Superior temporal gyrus (tissue), 1 donor: ENCODE measurements around the gene L1CAM.

Experiments
- DNase-seq: peaks from one replicate; pipeline ENCODE4 v3.0.0-alpha.2; 2016; ENCODE audit errors: extremely low spot score

The L1CAM gene

DNA sequence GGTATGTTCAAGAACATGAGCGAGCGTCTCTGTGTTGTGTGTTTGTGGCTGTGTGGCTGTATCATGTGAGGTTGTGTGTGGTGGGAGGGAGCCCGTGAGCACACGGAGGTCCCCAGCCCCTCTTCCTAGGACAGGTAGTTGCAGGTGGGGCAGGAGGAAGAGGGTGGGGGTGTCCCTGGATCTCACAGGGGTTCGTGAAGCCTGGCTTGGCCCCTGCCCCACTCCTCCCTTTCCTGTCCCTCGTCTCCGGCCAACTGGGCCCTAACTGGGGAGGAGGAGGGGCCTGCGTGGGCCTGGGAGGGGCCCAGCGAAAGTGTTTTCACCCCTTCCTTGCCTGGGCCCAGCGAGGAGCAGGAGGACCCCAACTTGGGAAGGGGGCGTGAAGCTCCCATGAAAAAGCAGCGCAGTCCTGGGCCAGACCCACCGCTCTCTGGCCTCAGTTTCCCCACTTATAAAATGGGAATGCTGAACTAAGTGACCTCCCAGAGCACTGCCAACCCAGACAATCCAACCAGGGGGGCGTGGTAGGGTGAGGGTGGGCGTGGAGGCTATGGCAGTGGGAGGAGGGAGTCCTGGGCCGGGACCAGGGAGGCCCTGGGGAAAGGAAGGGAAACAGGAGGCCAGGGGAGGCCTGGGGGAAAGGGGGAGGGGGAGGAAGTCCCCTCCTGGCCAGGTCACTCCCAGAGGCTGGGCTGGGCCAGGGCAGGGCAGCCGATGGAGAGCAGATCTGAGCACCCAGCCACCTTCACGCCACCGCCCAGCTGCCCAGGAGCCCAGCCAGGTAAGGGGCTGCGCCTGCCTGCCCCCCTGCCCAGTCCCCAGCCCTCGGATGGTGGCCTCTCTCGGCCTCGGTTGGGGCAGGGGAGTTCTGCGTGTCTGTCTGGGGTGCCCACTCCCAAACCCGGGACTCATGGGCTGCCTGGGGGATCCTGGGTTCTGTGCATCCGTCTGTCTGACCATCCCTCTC lies 18.3 kb upstream of the L1CAM start, which contains the start of gene AVPR2:
AVPR2 (plus strand) TSS at position 683 of the 967 bp plus-strand sequence. CDS start 473 bp downstream, outside the sequence.
- DNase-seq: no peak

DNA sequence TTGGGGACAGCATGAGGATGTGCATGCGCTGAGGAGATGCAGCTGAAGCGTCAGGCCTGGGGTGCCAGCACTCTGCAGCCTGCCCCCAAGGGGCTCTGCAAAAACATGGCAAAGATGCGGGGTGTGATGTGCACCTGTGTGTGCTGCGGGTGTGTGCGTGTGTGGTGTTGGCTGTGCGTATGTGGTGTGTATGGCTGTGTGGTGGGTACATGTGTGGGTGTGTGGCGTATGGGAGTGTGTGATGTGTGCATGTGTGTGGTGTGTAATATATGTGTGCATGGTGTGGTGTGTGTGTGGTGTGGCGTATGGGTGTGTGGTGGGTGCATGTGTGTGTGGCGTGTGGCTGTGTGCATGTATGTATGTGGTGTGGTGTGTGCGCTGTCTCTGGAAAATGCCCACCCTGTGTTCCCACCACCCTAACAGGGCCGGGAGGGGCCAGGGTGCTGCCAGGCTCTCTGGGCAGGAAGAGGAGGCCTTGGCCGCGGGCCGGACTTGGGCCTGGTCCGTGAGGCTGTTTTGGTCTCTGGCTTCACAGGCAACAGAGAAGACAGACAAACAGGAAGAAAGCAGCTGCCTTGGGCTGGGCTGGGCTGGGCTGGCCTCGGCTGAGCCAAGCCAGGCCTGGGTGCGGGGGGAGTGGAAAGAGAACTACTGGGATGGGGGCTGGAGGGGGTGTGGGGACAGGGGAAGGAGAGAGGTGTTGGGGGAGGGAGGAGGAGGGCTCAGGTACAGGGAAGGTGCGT lies 17.4 kb upstream of the L1CAM start:
- no peak for DNase-seq

DNA sequence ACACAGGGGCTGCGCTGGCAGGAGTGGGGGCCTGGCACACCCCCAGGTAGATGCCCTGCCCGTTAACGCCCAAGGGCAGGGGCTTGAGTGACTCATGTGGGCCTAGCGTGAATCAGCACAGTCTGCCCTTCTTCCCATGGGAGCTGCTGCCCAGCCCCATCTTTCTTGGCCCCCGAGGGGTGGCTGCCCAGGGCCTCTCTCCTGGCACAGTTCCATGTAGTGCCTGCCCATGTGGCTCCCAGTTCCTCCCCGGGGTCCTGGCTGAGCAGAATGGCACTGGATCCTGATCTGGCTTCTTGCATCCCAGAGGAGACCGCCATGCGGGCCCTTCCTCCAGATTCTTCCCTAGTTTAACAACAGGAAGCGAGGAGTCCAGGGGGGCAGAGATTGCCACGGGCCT lies 16.4 kb upstream of the L1CAM start:
- no peak for DNase-seq

DNA sequence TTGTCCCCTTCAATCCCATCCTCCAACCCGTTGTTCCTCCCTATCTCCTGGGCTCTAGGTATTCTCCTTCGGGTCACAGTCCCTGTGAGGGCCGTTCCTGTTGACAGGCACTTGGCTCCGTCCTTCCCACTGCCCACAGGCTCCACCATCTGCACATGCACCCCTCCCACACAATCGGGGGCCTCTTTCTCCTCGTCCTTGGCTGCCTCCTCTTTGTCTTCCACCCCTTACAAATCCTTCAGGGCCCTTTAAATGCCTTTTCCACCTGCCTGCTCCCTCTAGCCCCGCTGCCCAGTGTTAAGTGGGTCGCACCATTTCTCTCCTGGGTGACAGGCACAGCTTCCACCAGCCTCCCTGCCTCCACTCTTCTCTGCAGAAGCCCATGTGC lies 15.8 kb upstream of the L1CAM start:
- DNase-seq: no peak

DNA sequence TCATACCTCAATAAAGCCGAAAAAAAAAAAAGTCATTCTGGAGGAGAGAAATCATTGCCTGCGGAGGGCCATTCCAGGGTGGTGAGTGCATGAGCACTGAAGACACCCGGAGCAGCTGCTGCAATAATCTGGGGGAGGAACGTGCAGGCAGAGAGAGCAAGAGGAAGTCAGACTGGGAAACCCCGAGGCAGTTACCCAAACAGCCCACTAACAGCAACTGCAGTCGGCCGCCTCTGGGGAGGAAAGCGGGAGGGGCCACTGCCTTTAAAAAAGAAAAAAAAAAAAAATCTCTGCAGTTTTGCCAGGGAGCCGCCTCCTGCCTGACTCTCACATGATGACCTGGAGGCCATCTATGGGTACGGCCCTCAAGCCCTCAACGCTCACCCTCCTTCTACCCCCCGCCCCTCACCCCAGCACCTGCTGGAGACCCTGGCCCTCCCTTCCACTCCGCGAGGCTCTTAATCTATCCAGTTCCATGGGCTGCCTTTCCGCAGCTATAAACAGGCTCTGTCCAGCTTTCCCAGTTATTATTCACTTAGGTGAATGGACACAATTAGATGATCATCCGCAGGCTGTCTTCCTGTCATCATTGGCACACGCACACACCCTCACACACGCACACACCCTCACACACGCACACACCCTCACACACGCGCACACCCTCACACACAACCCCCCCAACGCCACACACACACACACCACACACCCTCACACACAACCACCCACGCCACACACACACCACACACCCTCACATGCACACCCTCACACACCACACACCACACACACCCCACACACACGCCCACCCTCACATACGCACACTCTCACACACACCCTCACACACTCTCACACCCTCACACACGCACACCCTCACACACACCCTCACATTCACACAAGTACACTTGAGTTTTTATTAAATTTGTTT lies 15.1 kb upstream of the L1CAM start:
- no peak for DNase-seq

DNA sequence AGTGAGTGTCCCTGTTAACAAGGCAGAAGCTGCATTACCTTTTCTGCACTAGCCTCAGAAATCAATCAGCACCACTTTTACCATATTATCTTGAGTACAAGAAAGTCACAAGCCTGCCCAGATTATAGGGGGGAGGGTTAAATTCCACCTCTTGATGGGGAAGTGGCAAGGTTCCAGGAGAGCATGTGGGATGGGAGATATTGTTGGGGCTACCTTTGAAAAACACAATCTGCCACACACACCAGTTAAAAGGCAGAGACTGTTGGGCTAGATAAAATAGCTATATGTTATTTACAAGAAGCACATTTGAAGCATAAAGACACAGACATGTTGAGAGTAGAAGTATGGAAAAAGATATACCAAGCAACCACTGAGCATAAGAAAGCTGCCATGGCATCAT lies 11.9 kb upstream of the L1CAM start:
- DNase-seq: no peak

DNA sequence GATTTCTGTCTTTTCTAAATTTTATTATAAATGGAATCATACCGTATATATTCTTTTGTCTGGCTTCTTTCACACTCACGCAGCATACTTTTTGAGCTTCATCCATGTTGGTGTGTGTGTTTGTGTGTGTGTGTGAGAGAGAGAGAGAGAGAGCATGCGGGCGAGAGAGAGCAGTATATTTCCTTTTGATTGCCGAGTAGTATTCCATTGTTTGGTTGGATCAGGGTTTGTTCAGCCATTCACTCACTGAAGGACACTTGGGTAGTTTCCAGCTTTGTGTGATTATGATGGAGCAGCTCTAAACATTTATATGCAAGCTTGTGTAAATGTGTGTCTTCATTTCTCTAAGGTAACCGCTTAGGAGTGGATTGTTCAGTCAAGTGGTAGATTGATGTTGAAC lies 3.1 kb upstream of the L1CAM start:
- DNase-seq: no peak

DNA sequence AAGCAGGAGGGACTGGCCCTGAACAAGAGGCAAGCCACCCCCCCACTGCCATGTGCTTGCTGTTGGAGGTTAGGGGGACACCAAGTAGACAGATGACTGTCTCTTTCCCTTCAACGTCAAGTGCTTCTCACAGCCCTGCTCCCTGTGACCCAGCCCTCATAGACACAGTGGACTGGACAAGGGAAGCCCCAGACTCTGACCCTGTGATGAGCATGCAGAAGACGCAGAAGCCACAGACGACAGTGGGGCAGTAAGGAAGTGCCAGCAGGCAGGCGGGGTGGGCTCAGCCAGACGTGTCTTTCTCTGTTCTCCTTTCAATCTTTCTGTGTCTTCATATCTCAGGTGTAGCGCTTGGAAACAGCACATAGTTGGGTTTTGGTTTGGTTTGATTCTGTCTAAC lies 2.4 kb upstream of the L1CAM start:
- no peak for DNase-seq

DNA sequence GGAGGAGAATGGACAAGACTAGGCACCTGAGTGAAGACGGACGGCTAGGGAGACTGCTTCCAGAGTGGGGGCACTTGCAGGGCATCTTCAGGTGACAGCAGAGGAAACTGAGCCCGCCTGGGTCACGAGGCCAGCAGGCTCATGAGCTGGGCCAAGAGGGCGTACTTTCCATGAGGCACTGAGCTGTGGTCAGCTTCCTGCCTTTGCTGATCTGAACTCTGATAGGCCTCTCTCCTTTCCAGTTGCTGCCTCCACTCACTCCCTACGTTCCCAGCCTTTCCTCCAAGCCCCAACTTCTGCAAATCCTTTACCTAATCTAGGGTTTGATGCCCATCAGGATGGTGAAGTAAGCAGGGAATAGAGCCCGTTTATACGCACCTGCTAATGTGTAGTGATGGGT lies 1.4 kb upstream of the L1CAM start:
- no peak for DNase-seq

DNA sequence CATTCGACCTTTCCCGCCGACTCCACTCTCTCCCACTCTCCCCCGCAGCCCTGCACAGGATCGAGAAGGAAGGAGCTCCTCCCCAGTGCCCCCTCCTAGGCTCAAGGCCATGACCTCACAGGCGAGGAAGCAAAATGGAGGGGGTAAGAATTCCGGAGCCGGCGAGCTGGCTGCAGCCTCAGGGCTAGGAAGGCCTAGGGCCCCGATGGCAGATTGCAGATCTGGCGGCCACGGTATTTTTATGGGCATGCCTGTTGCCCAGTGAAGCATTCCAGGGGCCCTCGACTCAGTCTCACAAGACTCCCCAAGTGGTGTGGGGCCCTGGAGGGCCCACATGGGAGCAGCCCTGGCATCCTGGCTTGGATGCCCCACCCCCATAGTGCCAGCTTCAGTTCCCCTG lies 942 bp upstream of the L1CAM start:
- no peak for DNase-seq

DNA sequence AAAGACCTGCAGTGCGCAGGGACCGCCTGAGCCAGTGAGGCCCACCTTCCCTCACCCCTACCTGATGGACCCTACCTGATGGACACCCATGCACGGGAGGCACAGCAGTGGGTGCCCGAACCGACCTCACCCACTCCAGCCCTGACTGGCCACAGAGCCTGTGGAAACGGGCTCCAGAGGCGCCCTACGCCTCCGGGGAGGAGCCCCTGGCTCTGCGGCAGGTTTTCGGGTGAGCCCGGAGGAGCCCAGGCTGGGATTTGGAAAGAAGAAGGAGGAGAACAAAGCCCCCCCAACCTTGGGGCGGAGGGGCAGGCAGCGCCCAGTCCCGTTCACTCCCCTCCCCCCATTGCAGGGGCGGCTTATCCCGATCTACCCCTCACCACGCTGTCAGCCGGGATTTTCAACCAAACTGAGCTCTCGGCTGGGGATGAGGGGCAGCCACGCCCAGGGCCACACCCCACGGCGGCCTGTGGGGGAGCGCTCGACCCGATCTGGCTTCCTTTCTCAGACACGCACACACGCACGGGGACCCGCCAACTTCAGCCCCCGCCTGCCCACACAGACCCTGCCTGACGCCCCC lies 675 bp downstream of the L1CAM start:
- no peak for DNase-seq

DNA sequence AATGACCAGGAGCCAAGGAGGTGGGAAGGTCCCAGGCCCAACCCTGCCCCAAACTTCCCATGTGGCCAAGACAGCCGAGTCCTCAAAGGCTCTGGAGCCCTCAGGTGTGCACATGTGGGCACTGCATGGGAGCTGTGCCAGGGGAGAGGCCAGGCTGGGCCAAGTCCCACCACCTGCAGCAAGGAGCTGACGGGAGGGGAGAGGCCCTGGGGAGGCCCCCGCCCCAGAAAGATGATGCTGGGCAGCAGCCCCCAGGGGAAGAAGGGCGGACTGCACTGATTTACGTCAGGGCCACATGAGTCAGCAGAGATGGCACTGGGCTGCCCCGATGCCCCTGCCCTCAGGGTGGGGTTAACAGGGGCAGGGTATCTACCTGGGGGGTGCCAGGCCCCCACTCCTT lies 1.4 kb downstream of the L1CAM start:
- DNase-seq: no peak

DNA sequence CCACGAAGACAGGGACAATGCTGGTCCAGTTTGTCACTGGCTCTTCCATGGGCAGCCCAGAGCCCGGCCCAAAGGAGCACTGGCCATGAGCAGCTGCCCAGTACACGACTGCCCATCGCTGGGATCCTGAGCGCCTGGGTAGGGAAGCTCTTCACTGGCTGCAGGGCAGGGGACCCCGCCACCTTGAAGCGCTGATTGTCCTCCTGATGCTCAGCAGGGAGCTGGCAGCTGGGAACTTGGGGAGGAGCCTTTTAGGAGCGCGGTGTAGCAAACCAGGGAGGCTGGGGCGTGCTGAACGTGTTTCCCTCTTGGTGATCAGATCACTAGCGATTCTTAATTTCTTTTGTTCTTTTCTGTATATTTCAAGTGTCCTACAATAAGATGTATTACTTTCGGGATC lies 1.8 kb downstream of the L1CAM start:
- DNase-seq: no peak

DNA sequence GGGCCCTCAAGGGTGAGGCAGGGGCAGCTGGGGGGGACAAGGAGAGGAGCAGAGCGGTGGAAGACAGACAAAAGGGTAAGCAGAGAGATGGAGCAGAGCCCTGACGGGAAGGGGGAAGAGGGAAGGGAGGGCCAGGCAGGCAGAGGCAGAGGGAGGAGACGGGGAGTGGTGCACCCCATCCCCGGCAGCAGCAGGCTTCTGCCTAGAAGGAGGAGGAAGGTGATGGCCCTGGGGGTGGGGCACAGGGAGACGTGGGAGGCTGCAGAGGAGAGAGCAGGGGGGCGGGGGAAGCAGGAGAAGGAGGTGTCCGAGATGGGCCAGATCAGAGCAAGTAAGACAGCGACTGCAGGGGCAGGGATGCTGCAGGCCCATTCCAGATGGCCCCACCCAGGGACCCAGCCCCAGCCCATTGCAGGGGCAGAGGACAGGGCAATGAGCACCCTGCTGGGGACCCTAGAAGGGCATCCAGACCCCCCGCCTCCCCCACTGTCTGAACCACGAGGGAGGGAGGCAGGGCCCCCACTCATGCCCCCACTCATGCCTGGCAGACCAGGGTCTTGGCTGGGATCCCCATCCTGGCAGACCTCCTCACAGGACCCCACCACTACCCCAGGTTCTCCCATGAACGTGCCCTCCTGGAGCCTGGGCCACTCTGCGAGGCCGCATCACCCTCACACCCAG lies 2.7 kb downstream of the L1CAM start:
- DNase-seq: no peak

DNA sequence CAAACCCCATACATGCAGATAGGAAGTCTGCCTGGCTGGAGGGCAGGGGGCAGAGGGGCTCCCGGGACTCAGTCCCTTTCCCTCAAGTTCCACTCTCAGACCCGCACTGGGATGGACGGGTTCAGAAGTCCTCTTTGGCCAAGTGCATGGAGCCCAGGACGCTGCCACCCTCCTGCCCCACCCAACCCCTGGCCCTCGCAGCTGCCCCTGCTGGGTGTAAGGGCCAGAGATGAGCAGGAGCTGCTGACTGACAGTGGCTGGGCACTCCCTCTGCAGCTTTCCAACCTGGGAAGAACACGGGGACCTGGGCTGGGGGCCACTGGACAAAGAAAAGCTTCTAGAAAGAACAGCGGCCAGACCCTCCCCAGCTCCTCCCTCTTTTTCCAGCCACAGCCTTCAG lies 3.4 kb downstream of the L1CAM start:
- no peak for DNase-seq

DNA sequence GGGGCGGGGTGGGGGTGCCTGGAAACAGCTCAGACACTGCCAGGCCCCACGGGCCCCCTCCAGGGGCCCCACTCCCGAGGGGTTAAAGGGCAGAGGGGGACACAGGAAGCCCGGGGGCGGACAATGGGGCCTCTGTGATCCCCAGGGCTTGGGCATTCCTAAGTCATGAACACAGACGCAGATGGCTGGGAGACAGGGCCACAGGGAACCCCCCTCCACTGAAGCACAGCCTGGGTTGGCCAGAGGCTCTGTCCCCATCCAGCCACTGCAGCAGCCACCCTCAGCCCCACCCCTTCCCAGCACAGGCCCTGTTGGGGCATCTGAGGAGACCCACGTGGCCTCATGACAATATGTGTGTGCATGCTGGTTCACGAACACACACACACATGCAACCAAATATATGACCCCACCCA lies 3.9 kb downstream of the L1CAM start:
- DNase-seq: no peak

DNA sequence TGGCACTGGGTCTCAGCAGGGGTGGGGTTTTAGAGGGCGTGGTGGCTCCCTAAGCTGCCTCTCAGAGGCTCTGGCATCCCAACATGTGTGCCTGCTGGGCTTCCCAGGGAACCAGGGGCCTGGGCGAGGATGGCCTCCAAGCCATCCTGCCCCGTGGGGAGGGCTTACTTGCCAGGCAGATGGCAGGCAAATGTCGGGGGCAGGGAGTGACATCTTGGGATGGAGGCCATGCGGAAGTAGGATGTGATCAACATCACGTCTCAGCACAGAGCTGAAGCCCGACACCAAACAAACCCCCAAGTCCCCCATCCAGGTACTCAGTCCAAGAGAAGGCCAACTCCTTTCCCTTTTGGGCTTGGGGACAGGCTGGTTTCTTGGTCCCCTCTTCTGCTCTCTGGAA lies 4.7 kb downstream of the L1CAM start:
- no peak for DNase-seq

DNA sequence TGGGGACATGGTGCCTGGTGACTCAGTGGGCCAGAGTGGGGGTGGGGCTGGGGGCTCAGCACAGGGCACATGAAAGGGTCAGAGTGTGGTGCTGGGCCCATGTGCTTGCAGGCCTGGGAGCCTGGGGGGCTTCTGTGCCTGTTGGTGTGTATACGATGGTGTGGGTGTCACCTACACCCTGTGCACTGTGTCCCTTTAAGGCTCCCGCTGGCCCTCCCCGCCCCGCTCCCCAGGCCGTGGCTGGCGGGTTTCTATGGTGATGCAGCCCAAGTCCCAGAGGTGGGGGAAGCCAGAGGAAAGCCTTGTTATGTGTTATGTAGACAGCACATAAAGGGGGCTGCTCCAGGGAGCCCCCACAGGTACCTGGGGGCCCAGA lies 5.5 kb downstream of the L1CAM start:
- no peak for DNase-seq

DNA sequence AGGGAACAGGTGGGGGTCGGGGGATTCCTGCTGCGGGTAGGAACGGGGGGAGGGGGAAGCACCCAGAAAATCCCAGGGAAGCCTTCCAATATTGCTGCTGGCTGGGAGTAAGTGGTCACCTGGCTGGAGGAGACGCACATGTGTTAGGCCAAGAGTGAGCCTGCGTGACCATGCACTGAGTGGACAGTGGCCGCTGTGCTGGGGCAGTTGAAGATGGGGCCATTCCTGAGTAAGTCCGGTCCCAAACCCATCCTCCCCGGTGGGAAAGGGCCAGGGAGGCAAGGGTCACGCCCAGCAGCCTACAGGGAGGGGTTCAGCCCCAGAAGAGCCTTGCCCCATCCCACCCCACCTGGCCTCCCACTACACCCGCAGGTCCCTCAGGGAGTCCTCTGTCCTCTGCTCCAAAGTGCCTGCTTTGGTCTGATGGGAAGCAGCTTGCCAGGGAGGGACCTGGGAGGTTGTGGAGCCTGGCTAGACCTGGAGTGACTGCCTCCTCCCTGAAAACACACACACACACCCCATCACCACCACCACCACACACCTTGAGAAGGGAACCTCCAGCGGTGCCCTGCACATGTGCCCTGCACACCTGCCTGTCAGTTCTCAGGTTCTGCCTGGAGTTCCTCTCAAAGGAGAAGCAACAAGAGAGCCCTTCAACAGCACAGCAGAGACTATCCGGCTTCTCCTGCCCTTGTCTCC lies 6.1 kb downstream of the L1CAM start:
- DNase-seq: no peak

DNA sequence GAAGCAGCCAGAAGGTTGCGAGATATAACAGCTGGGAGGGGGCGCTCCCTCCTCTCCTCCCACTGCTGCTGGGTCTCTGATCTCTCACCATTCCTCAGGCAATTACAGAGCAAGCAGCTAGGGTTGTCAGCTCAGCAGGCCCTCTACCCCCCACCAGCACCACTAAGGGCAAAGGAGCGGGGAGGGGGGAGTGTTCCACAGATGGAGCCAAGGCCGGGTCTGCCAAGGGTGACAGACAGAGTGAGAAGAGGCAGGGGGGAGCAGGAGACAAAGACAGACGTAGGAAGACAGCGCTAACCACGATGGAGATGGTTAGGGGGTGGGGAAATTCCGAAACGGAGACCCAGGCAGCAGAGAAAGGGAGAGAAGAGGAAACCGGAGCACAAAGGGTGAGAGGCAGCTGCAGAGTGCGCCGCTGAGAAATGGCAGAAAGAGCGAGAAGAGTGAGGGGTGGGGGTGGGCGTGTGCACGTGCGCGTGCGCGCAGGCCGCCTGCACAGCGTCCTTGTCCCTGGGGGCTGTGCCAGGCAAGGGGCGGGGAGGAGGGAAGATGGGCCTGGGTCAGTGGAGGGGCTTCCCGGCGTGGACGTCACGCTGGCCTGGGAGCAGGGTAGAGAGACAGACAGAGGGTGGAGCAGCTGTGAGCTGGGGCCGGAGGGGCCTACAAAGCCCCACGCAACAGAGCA lies 6.9 kb downstream of the L1CAM start:
- no peak for DNase-seq
